Activated CD4-positive, CD25-positive, alpha-beta regulatory T cell treated with anti-CD3 and anti-CD28 coated beads, Interleukin-2, amount 50 U/mL, for 72 hours (primary cell): Measurements from ENCODE around the gene HCCS.

Experiments
- DNase-seq: peaks from one replicate; pipeline ENCODE4 v3.0.0; 2021

Gene HCCS

DNA sequence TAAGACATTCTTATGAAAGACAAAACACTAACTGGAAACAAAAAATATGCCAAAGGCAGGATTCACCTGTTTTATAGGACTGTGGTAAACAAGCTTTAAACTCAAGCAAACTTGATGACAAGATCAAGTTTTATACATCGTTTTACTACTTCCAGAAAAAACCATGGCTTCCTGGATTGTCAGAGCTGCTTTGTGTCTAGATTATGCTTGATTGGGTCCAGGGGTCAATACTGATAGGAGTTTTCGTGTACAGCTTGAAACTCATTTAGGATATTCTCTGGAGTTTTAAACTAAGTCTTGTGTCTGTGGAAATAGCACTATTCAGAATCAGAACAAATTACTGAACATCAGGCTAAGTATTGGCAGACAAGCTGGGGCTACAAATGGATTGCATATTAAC lies 13.0 kb downstream of the HCCS start:
- no peak for DNase-seq

DNA sequence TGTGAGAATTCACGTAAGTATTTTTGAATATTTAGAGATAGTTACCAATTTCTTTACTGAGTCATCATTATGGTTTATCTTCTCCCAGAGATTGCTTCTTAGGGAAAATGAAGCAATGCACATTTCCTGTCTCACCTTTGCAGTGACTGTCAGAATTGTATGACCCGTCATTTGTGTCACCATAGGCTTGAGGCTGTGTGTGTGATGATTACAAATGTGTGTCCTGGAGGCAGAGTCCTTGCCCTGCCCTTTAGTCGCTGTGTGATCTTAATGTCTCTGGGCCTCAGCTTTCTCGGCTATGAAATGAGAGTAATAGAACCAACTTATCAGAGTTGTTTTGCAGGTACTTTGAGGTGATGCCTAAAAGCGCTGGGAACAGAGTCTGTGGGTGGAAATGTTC lies 13.9 kb downstream of the HCCS start:
- no peak for DNase-seq

DNA sequence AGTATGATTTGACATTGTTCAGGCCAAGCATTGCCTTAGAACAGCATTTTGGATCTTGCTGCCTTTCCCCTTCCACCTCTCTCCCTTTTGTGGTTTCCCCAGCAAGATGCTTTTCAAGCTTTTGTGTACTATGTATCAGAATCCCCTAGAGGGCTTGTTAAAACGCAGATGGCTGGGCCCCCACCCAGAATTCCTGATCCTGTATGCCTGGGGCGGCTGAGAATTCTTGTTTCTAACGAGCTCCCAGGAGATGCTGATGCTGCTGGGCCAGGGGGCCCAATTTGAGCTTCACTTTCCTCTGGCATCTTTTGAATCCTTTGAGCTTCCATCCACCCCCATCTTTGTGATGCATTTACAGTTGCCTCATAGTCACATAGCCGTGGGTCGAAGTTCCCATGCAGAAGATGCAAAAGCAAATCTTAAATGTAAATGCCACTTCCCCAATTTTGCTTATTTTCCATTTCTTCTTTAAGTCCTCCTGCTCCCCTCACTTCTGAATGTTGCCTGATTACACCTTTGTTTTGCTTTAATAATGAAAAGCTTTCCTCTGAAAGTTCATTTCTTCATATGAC lies 18.5 kb downstream of the HCCS start:
- DNase-seq, result no peak

DNA sequence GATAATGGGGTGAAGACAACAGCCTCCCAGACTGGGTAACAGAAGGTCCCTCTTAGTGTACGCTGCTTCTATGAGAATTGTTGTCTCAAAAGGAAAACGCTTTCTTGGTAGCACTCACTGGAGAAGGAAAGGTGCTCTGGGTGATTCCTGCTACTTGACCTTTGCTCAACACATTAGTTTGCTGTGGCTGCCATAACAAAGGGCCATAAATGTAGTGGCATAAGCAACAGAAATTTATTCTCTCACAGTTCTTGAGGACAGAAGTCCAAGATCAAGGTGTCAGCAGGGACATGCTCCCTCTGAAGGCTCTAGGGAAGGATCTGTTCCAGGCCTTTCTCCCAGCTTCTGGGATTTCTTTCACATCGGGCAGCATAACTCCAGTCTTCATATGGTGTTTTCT lies 19.0 kb downstream of the HCCS start:
- DNase-seq, result no peak

DNA sequence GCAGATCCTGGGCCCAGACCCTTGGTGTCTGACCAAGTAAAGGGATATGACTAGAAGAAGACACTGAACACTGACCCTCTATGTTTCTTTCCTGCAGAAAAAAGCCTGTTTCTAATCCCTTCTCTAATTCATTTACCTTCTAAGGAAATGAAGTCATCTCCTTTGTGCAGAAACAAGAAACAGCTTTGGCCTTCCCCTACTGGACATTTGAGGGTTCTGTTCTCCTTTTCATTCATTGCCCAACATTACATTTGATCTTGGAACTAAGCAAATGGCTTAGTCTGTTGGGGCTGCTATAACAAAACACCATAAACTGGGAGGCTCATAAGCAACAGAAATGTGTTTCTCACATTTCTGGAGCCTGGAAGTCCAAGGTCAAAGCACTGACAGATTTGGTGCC lies 20.0 kb downstream of the HCCS start:
- no peak for DNase-seq

DNA sequence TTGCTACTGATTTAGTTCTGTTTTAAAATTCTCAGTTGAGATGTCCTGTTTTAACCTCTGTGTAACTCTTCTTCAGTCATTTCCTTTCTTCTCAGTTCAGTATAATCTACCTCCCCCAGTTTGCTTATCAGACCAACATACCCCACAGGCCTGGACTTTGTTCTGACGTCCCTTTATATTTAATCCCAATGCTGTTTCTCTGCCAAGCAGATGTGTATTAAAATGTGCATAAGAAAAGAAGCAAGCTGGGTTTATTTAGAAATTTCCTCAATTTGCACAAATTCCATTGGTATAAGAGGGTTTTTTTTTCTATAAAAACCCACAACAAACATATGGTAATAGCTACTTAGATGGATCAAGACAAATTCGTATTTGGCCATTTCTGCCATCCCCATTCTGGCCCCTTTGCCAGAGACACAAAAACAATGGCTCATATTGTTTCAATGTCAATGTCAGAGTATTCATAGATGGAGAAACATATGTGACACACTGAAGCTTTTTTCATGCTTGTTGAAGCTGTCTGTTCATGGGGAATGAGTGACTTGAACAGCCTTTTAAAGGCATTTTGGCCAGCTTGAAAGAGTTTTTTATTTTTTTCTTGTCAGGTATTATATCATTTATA lies 24.5 kb downstream of the HCCS start:
- no peak for DNase-seq

DNA sequence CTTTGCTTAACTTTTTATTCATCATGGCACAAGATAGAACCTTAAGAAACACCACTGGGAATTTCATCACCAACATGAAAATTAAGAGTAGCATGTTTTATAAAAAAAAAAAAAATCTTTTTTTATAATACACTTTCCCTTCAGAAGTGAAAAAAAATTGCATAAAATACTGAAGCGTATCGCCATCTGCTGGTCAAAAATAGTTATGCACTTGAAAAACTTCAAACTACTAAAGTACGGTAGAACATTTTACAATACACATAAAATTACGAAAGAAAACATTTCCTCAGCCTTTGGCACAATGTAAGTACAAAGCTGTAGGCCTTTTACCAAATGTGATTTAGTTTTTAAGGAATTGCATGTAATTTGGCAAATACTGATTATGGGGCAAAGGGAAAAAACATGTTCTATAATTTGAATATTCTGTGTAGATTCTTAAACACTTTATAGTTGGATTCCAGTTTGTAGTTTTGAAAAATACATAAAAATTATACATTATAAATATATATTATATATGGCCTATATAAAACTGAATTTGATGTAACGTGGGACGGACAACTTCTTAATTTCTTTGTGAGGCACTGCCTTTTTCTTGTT lies 26.5 kb downstream of the HCCS start:
- DNase-seq, result no peak

DNA sequence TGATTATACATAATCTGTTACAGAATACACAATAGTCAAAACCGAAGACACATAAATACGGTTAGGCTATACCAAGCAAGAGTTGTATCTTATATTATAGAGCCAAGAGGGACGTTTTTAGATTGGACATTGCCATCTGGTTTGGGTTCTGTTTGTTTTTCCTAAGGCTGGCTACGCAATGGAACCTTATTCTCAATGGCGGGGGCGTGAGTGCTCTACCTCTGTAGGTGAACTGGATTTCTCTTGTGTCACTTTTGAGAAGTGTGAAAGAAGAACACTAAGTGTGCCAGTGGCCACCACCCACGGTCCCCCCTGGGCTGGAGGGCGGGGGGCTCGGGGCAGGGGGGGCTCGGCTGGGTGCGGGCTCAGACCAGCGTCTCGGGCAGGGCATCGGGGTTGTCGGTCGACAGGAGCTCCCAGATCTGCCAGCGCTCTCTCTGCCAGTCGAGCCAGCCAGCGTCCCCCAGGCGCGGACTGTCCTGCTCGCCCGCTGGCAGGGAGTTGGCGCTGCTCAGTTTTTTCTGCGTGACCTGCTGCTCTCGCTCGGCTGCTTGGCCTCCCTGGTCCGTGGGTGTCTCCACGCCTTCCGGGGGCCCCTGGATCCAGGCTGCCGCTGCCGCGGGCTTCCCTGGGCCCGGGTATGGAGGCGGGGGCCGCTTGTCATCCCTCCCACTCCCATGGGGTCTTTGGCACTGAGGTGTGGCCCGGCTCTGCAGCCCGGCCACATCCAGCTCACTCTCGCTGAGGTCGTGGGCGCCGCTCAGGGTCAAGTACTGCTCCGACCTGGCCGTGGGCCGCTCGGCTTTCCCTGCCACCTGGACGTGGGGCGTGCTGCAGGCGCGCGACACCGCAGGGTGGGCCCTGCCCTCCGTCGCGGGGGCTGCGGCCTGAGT lies 27.6 kb downstream of the HCCS start:
- DNase-seq, result no peak

DNA sequence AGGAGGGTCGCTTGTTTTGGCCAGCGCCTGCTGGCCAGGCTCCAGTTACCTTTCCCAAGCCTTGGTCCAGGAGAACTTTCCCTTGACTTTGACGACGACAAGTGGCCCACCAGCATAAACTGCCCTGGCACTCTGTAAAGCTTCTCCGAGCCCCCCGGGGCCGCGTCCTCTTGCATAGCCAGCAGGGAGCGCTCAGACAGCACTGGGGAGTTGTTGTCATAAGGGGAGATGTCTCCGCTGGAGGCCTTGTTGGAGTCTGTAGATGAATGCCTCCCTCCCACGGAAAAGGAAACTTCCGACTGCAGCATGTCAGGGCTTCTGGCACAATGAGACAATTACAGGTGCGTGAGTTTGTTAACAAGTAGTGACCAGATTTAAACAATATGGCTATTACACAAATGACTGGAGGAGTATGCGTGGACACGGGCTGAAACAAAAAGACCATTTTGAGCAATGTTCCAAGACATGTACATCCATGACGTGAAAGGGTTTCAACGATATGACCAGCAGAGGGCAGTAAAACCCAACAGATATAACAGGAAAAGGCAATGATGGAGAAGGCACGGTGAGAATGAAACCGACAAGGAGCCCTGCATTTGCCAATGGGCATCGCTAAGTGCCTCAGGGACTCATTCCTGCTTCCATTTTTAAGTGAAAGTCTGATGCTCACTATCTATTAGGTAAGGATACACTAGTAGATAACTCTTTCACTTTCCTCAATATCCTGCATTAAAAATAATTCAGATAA lies 33.0 kb downstream of the HCCS start:
- DNase-seq, result peak; percentile 32

DNA sequence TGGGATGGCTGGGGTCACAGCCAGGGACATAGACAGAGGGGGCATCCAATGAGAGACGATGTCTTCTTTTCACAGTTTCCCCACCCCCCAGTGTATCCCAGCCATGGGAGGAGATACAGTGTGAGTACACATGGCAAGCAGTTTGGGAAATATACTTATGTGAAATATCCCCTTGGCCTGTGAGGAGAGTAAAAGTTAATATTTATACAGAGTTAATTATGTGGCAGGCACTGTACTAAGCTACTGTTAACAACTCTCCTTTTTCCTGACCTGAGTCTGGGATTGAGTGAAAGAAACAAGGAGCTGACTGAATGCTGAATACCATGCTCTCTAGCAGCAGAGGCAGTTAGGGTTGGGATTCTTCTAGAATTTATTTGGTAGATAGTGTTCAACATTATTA lies 35.3 kb downstream of the HCCS start:
- no peak for DNase-seq

DNA sequence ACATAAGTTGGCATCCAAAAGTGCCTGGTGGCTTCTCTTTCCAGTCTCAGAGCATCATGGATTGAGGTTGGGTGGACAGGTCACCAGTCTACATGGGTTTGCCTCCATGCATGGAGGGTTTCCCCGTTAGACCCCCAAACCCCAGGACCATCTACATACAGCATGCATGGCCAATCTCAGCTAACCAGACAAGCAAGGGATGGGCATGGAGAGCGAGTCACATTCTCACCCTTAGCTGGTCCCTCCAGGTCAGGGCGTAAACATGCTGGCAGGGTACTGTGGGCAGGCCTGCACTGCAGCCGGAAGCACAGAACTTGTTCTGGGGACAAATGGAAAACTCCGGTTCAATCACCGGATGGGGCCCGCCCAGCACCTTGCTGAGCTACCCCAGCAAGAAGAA lies 37.3 kb downstream of the HCCS start:
- no peak for DNase-seq

DNA sequence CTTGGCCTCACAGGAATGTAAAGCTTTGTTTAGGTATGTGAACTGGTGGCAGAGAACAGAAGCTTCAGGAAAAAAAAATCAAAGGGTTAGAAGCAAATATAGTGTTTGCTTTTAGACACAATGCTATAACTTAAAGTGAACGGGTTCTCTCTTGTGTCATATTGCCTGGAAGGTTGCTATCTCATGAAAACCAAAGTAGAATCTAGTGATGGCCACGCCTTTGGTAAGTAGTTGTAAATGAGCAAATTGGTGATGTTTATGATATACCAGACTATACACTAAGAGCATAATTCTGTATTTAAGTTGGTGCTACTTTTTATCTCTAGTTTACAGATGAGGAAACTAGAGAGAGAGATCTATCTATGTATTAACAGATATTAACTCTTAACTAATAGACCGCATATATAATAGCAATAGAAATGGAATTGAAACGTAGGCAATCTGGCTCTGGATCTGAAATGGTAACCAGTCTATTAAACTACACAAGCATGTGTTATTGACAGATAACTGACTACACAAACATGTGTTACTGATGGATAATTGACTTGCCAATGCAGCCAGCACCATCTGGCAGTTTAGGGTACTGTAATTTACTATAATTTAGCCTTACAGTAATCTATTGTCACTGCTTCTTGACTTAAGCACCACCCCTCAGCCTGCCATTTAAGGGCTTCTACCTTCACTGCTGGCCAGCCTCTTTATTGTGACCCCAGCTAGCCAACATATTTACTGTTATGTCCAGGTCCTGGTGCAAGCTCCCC lies 40.8 kb downstream of the HCCS start:
- DNase-seq, result no peak

DNA sequence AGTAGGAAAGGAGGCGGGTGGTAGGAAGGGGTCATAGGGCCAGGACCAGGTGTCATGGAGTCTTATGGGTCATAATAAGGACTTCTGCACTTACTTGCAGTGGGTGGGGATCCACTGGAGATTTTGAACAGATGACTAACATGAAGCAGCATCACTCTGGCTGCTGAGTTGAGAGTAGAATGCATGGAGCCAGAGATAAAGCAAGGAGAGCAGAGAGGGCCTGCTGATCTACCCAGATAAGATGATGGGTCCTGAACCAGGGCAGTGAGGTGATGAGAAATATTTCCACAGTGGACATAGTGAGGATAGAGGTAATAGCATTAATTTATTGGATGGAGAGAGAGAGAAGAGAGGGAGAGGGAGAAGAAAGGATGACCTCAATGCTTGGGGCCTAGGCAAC lies 48.0 kb downstream of the HCCS start:
- DNase-seq, result no peak

DNA sequence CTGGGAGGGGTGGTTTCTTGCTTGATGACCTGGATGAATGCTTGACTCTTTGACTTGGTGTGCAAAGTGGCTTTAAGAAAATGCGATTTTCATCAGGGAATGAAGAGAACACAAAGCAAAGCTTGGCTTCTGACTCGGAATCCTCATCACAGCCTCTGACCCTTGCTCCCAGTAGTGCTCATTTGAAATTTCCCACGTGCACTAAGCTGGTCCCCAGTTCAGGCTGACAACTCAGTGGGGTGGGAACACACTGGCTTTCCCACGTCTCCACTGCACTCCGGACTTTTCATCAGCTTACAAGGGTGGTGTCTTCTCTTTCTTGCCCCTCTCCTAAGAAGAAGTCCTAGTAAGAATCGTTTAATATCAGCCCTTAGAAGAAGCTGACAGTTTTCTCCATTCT lies 53.3 kb downstream of the HCCS start:
- no peak for DNase-seq

DNA sequence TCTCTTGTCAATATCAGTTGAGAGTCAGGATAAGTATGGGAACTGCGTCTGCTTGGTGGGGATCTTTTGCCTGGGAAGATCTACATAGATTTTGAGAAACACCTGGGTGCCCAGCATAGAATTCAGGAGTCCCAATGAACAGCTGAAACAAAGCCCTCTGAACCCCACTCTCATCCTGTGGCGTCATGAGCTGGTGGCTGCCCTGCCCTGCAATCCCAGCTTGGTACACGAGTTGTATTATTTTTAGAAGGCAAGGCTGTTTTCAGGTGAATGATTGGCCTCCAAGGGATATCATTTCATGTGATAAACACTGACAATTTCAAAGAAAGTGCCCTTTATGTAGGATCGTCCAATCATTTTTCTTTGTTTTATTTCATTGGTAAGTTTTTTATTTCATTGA lies 60.8 kb downstream of the HCCS start:
- no peak for DNase-seq

DNA sequence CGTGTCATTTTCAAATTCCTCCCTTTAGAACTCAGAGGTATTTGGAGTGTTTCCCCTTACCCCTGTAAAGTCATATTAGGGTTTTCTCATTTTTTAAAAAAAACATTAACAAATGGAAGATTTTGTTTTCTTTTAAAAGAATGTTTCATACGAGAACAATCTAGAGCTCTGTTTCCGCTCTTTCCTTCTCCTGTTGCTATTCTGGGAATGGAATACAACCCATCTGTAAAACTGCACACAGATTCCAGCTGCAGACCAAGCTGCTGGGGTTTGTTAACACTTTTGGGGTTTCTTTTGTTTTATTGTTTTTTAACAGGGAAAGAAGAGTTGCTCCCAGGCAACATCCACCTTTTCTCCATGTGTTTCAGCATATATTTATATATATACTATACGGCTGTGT lies 61.3 kb downstream of the HCCS start:
- no peak for DNase-seq
